HG03139 (cell line): ENCODE results near the gene S100A13.

Experiments used
- ATAC-seq: cut with Tn5 transposase; IDR thresholded peaks from one replicate; pipeline ENCODE4 v1.9.1; 2021; ENCODE audit not compliant: unreplicated experiment

Gene S100A13

DNA sequence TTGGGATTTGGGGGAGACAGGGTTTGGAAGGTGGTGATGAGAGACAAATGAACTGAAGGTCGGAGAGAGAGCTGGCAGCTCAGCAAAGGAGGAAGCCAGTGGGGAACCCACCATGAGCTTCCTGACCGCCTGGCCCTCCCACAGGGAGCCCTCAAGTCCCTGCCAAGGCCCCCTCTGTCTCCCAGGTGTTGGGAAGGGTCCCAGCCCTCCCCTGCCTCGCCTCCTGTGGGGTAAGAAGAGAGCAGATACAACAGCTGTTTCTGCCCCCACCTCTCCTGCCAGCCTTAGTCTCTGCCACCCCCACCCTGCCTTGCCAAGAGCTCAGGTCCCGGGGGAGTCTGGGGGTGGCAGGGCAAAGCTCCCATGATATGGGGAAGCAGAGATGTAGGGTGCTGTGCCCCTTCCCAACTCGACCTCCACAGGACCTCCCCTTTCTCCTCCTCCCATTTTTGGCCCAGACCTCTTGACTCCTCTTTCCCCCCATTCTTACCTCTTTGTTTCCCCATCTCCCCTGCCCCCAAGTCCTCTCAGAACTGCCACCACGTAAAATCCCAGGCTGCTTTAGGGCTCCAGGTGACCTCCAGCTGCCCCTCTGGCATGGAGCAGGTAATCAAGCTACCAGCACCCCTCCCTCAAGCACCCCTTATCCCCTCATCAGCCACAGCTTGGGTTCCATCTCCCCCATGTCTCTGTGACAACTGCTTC, 1.5 kb upstream of the S100A13 start:
- ATAC-seq, result no peak

DNA sequence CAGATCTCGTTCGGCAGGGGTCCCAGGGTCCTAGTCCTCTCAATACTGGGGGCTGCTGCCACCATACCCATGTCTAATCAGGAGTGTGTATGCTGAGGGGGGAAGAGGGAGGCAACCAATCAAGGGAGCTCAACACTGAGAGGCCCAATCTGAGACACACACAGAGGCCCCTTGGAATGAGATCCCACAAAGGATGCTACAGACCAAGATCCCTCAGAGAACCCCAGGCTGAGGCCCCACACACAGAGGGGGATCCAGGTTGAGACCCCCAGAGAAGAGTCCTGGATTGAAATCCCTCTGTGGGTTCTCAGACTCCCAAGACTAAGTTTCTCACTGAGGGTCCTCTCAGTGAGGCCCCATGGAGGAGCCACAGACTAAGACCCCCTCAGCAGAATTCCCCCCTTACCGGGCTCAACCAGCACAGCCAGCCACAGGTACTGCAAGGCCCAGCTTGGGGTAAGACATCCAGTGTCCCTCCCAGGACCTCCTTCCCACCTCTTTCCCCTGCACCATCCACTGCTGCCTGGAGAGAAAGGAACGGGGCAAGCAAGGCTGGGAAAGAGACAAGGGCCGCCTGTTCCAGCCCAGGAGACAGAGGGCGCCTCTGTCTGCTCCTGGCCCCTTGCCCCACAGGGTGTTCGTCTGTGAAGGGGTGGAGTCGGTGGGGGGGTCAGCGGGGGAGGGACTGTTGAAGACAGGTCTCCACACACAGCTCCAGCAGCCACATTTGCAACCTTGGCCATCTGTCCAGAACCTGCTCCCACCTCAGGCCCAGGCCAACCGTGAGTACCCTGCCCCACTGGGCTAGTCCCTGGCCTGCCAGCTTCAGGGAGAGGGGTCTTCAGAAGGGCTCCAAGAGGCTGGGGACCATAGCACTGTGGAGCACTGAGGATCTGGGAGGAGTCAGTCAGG, 666 bp upstream of the S100A13 start, which contains the start of gene S100A1:
S100A1 (plus strand) TSS at position 720 of the 912 bp plus-strand sequence. CDS start 2,088 bp downstream, outside the sequence.
- ATAC-seq, result no peak

DNA sequence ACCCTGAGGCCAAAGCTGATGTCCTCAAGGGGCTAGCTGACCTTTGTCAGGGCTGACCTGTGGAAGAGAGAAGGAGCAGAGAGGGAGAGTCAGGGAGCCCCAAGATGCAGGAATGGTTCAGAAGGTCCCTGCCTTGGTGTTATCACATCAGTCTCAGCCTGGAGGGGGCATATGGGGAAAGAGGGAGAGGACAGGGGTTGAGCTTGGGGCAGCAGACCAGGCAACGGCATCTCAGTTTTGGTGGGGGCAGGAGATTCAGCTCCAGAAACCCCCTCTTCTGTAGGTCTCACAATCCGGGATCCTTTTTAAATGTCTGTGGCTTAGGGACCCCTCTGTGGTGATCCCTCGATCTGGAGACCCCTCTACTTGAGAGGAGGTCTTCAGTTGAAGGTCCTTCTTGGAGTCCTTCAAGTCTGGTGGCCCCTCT, 815 bp downstream of the S100A13 start:
- no peak for ATAC-seq

DNA sequence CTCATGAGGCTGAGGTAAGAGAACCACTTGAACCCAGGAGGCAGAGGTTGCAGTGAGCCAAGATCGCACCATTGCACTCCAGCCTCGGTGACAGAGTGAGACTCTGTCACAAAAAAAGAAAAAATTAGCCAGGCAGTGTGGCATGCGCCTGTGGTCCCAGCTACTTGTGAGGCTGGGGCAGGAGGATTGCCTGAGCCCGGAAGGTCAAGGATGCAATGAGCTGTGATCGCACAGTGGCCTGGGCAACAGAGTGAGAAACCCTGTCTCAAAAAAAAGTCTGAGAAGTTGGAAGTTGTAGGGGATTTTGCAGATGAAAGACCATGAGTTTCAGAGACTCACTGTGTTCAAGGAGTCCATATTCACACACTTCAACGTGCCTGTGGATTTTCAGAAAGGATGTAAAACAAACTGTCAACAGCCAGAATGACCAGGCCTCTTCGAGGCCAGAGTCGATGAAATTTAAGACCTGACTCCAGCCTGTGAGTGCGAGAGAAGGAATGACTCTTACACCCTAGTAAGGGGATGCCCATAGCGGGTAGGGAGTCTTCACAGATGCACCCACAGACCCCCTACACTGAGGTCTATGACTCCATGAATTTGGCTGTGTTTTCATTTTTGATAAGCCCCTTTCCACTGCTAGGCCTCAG, 2.2 kb downstream of the S100A13 start:
- ATAC-seq, result no peak

DNA sequence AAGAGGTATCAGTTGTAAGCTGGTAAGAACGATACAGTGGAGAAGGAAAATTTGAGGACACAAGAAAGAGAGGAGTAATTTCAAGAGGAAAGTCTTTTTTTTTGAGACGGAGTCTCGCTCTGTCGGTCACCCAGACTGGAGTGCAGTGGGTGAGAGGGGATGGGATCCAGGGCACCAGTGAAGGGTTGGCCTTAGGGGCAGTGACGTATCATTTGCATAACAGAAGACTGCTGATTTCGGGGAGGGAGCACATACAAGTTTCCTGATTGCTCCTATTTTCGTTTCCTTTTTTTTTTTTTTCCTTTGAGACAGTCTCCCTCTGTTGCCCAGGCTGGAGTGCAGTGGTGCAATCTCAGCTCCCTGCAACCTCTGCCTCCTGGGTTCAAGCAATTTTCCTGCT, 4.2 kb downstream of the S100A13 start:
- no peak for ATAC-seq

DNA sequence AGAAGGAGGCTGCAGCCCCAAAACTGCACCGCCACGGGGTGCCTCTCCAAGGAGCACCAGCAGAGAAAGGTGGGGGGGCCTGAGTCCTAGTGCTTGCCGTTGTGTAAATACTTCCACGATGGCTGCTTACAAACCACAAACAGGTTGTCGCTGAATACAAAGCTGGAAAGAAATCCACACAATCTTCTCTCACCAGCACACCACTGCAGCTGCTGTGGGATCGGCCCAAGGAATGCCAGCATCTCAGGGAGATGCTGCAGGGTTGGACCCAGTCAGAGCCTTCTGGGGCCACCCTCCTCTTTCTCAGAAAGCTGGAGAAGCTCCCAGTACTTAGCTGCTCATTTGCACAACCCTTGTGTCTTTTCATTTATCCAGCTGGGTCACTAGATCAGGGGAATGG, 8.1 kb downstream of the S100A13 start:
- ATAC-seq, result no peak

DNA sequence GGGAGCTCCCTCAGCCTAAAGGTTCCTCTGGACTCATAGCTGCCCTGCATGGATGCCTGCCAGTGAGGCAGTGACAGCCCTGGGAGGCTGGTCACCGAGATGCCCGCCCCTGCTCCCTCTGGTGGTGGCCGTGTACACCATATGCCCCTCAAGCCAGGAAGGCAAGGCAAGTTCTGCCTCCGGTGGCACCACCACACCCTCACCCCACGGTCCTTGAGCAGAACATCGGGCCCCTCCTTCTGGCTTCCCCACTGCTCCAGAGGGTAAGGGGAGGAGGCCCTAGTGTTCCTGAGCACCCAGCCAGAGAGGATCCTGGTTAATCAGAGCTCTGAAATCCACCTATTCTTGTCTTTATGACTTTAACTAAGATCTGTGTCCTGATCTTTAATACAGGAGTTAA, 9.6 kb downstream of the S100A13 start:
- no peak for ATAC-seq

DNA sequence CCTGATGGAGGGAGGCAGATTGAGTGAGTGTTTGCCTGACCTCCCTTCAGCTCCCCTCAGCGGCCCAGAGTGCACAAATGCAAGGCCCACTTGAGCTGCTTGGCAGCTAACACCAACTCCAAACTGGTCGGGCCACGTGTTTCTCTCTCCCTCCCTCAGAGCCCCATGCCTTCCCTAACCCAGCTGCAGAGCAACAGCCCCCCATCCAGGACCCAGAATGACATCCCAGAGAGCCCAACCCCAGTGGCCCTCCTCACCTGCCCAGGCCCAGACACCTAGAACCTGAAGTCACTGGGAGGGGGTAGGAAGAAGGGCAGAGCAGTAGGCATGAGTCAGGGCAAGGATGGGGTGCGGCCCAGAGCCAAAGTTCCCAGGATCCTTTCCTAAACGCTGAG, 10.4 kb downstream of the S100A13 start:
- ATAC-seq, result no peak

DNA sequence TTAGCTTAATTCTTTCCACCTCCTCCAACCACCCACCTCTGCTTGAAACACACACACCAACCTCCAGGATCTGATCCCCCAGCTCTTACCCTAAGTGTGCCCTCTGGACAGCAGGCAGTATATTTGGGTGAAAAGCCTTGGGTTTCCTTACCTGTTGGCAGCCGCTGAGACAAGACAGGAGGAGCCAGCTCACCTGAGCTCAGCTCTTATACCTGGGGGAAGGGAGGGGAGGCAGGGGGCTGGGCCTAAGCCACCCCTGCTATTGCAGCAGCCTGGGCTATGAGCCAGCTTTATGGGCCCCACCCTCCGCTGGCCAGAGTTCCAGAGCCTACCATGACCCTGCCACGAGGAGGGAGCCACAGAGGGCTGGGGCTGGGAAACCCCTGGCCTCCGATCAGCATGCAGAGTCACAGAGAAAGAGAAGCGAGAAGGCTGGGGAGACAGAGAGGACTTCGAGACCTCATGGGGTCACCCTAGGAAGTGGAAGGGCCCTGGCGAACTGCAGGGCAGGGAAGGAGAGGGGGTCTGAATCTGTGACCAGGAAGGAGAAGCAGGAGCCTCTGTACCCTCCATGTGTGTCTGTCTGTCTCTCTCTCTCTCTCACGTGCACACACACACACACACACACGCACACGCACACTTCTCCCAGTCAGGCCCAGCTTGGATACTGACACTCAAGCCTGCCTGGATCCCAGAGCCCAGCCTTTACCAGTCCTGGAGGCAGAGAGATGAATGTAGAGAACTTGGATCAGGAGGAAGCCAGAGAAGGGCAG, 11.0 kb downstream of the S100A13 start, which contains the start of gene S100A14:
S100A14 (minus strand) TSS at position 182 of the 773 bp plus-strand sequence. CDS start 467 bp downstream, outside the sequence.
- no peak for ATAC-seq

DNA sequence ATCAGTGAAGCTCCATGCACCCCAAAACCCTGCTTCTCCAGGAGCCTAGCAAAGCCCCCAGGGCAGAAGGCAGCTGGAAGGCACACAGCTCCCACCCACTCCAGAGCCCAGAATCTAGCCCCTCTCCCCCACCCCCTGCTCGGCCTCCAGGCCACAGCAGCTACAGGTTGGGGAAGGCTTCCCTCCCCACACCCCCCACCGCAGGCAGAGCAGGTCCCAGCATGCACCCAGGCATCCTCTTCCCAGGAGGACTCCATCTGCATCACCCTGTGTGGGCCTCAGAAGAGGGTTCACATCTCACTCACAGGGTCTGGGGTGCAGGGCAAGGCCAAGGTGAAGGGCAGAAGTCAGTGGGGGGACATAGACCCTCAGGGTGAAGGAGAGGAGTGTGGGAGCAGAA, 11.9 kb downstream of the S100A13 start:
- ATAC-seq, result no peak

DNA sequence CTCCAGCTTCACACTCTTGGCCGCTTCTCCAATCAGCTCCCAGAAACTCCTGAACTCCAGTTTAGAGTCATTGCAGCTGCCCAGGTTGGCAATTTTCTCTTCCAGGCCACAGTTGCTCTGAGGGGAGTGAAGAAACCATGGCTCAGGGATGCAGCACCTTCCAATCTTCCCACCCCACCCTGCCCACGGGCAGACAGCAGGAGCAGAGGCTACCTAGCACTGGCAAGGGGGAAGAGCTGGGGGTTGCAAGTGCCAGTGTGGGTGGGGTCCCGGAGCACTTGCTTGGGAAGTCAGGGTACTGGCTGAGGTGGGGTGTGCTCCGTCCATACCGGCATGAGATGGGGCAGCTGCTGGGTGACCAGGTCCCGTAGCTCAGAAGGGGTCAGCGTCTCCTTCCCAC, 12.4 kb downstream of the S100A13 start:
- ATAC-seq, result no peak

DNA sequence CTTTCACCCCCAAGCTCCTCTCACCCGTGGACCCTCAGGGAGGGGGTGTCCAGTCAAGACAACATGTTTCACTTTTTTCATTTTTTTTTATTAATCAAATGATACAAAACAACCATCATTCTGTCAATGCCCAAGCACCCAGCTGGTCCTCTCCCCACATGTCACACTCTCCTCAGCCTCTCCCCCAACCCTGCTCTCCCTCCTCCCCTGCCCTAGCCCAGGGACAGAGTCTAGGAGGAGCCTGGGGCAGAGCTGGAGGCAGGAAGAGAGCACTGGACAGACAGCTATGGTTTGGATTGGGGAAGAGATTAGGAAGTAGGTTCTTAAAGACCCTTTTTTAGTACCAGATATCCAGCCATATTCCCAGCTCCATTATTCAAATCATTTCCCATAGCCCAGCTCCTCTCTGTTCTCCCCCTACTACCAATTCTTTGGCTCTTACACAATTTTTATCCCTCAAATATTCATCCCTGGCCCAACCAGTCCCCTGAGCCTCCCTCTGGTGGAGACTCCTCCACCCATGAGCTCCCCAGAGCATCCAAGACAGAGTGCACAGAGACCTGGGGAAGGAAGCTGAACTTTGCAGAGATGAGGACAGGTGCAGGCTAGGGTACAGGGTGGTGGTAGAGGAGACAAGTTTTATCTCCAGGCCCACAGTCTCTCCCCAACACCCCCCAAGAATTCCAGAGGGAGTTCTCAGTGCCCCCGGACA, 13.0 kb downstream of the S100A13 start:
- ATAC-seq, result no peak

DNA sequence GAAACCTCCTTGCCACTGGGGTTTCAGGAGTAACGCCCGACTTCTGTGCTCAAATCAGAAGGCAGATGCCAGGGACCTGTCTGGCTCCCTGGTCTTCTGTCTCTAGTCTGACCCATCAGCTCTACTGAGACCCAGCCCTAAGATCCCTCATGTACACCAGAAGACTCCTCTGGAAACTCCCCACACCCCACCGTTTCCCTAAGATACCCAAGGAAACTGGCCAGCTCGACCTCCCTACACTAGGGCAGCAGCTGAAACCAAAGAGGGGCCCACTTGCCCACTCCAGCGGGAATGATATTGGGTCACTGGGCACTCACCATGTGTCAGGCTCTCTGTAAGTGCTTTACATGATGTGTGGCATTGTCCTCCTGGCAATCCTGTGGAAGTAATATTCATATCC, 13.9 kb downstream of the S100A13 start:
- ATAC-seq, result no peak

DNA sequence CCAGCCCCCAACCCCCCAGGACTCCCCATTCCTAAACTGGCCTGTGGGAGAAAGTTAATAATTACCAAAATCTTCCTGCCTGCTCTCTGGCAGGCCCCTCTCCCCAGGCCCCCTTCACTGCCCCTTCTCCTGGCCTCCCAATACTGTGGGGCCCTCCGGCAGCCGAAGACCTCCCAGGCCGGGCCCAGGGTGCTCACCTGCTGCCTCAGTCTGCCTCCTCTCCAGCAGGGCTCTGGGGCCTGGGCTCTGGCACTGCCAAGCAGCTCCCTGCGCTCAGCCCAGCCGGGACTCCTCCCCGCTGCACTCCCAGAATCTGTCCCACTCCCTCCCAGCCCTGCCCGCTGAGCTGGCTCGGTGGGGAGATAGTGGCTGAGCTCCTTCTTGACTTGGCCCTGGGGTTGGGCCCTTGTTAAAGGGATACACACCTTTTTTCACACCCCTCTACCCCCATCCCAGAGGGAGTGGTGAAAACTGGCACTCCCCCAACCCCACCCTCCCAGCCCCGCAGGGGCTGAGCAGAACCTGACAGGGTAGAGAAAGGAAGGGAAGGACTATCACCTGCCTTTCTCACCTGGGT, 14.5 kb downstream of the S100A13 start, which contains the start of gene S100A16:
S100A16 (minus strand) TSS at position 383 of the 577 bp plus-strand sequence. CDS start 4,986 bp downstream, outside the sequence.
- no peak for ATAC-seq

DNA sequence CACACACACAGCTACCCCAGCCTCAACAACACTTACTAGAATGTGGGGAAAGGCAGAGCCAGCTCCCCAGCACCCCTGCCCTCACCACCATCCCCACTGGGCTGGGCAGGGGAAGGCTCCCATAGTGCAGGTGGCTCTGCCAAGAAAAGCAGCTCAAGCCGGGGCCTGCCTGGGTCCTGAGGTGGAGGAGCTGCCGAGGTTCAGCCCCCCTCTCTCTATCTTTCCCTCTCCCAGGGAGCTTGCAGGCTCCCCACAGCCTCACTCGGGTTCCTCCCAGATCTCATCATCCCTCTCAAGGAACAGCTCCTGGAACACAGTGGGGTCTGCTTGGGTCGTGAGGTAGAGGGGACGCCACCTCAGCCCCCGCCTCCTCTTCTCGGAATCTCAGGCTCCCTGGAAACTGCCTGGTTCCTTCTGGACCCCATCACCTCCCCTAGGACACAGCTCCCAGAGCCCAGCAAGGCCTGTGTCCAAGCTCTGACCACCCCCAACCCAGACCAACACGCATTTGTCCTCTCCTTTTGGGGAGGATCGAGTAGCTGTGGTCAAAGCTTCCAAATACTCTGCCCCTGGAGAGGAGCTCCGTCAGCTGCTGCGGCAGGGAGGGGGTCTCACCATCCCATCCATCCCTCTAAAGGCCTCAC, 15.1 kb downstream of the S100A13 start:
- no peak for ATAC-seq

DNA sequence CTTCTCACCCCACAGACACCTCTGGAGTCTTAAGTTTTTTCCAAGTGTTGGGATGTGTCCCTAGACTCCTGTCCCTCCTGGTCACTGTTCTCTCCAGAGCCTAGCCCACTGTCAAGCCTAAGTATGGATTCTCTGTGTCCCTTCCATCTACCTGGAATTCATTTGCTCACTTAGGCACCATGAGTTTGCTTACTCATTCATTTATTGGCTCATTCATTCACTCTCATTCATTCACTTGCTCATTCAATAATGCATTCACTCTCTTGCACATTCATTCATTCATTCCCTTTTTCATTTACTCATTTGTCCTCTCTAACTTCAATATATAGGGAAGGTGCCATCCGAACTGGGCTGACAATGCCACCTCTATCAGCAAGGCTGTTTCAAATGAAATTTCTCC, 15.9 kb downstream of the S100A13 start:
- ATAC-seq, result no peak

DNA sequence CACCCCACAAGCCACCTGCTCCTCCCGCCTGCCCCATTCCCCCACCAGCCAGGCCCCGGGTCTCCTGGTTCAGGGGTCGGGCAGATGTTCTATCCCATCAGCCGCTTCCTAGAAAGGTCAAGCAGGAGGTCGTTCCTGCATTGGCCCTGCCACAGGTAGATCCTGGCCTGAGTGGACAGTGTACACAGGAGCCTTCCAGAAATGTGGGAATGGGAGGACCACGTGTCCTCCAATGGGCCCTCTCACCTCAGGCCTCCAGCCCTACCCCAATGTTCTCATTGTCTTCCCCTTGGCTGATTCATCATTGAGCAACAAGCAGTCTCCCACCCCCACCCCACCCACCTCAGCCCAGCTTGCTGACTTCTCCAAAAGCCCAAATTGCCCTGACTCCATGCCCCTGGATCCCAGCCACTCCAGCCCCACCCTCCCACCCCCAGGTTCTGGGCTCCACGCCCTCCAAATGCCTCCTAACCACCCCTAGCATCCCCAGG, 16.4 kb downstream of the S100A13 start:
- no peak for ATAC-seq

DNA sequence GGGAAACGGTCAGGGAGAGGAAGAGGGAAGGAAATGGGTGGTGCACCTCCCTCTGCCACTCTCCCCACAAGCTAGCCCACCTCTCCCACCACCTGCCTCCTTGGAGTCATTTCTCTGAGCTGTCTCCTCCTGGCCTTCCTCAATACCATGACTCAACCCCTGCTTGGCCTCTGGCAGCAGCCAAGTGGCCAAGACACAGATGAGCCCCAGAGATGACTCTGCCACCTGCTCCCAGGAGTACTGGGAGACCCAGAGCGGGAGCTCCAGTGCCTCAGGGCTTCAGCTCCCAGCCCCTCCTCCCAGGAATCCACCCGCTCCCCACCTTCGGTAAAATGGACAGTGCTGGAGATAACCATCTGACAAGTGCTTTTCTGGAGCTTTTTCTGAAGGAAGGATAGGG, 17.0 kb downstream of the S100A13 start:
- no peak for ATAC-seq

DNA sequence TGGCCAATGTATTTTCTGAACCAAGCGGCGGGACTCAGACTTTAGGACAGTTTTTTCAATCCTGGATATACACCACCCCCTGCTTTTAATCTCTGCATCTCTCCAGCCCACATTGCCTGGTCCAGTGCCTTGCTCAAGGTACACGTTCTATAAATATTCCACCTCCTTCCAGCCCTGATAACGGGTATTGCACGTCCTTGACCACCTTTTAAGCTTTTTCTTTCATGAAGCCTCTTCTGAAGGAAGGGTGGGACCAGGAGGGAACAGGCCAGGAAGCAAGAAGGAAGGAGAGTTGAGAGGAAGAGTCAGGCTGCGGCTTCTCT, 17.8 kb downstream of the S100A13 start:
- ATAC-seq, result no peak
